ENCODE results near the gene SMC5. TPM values are rescaled to one million over a fixed set of nuclear protein-coding genes. Genes with fewer than 3 reads are reported as not detected.
A peak's percentile ranks its signal among the peaks of the same experiment; 100 is the strongest.

The SMC5 gene
- total and polyA plus RNA-seq, 2 of the 8 experiments (the other 6 are each of a cell fraction or from before 2014, with no cell fraction given) = 4.5 to 22.6 TPM

GRCh38 chr9:70260606-70261005, 1.8 kb downstream of the SMC5 start:
- peaks cover 9 to 57% of the 10 kb centered on the region in 2 experiments for H3K79me2 ChIP-seq (ENCODE audit: control insufficient read depth in 1 of 2, insufficient read depth in 2 of 2, low read length in 2 of 2)
- TF ChIP-seq JUN (IDR thresholded peaks at IDR 0.05; ENCODE audit: low read depth, low read length) (no peak), GTF2F1 (IDR thresholded peaks at IDR 0.05; ENCODE audit: borderline replicate concordance, low read depth, low read length) (no peak), BACH1 (IDR thresholded peaks at IDR 0.05; ENCODE audit: low read length) (no peak), MAFK (IDR thresholded peaks at IDR 0.05; ENCODE audit: low read depth, low read length) (no peak), ASH2L (IDR thresholded peaks at IDR 0.05; ENCODE audit: low read length) (no peak), TCF12 (IDR thresholded peaks at IDR 0.05; ENCODE audit: low read depth, low read length) (no peak), SUZ12 (IDR thresholded peaks at IDR 0.05; ENCODE audit: low read length) (no peak), POLR2A (IDR thresholded peaks at IDR 0.05; ENCODE audit: control extremely low read depth in 1 of 2, low read depth in 2 of 2, low read length in 2 of 2) (no peak), USF2 (IDR thresholded peaks at IDR 0.05; ENCODE audit: low read length) (no peak), SIN3A (conservative IDR thresholded peaks at IDR 0.05 in 1 of 2, IDR thresholded peaks at IDR 0.05 in 1 of 2; ENCODE audit: low read depth in 1 of 2, low read length in 2 of 2) (no peak), RAD21 (IDR thresholded peaks at IDR 0.05 in 1 of 2, conservative IDR thresholded peaks at IDR 0.05 in 1 of 2; ENCODE audit: low read depth in 2 of 2, low read length in 2 of 2) (no peak), CTBP2 (IDR thresholded peaks at IDR 0.05; ENCODE audit: borderline replicate concordance, insufficient read depth, insufficient read length, low read length) (no peak), CHD1 (IDR thresholded peaks at IDR 0.05; ENCODE audit: low read depth, low read length) (no peak)

More at GRCh38 chr9:70260606-70261005, 1.8 kb downstream of the SMC5 start:
- Histone ChIP-seq H3K27me3 (replicated peaks in 1 of 4; ENCODE audit: control insufficient read depth in 3 of 4, extremely low read depth in 1 of 4, insufficient read depth in 3 of 4, low read length in 3 of 4) (no peaks in the 10 kb centered on the region), H3K4me3 (ENCODE audit: extremely low read depth in 1 of 4, insufficient read depth in 2 of 4, low read depth in 3 of 4, low read length in 4 of 4) (peak overlapping the region in 2 of 4 experiments; percentile 80 to 96; a peak in 3 of 8 replicates), H3K23ac (ENCODE audit: insufficient read length) (no peak overlapping the region), H4K20me1 (replicated peaks in 1 of 2; ENCODE audit: control insufficient read depth in 1 of 2, insufficient read depth in 2 of 2, low read length in 2 of 2) (peaks cover 6 to 7% of the 10 kb centered on the region in 2 experiments), H3K27ac (ENCODE audit: low read depth, low read length) (no peak overlapping the region), H4K8ac (ENCODE audit: extremely low read depth, insufficient read depth, low read length) (no peak overlapping the region), H4K91ac (replicated peaks; ENCODE audit: insufficient read length, low read length) (no peak overlapping the region), H4K5ac (ENCODE audit: insufficient read length, low read depth, low read length) (no peak overlapping the region), H3K4me1 (replicated peaks in 1 of 4; ENCODE audit: control insufficient read depth in 3 of 4, insufficient read depth in 4 of 4, low read length in 3 of 4) (peaks cover 0 to 4% (median 2%) of the 10 kb centered on the region in 4 experiments; a peak in 3 of 7 replicates), H3K4ac (replicated peaks; ENCODE audit: insufficient read length, low read depth, low read length) (no peak overlapping the region), H2BK20ac (ENCODE audit: low read length) (no peak overlapping the region), H3K18ac (ENCODE audit: extremely low read depth, low read length) (no peak overlapping the region), H2BK120ac (replicated peaks; ENCODE audit: low read depth, low read length) (no peak overlapping the region), H2AK5ac (ENCODE audit: low read depth, low read length) (no peak overlapping the region), H3K4me2 (ENCODE audit: insufficient read depth in 1 of 2, low read depth in 2 of 2, low read length in 2 of 2) (peak overlapping the region; percentile 81 to 86; a peak in 3 of 4 replicates), H3K79me1 (ENCODE audit: low read depth, low read length) (no peaks in the 10 kb centered on the region), H2AFZ (ENCODE audit: low read length) (no peak overlapping the region), H2BK5ac (ENCODE audit: low read depth, low read length) (no peak overlapping the region), H3K9me3 (ENCODE audit: insufficient read depth in 2 of 2, low read depth in 1 of 2, low read length in 1 of 2) (no peaks in the 10 kb centered on the region), H3K14ac (ENCODE audit: insufficient read length) (no peak overlapping the region), H3K56ac (replicated peaks; ENCODE audit: insufficient read length, low read depth, low read length) (no peak overlapping the region), H3K9ac (replicated peaks in 1 of 4; ENCODE audit: extremely low read depth in 1 of 4, low read depth in 3 of 4, low read length in 3 of 4) (no peak overlapping the region), H2BK15ac (ENCODE audit: low read length) (no peak overlapping the region), H2BK12ac (ENCODE audit: low read depth, low read length) (no peak overlapping the region), H3K23me2 (ENCODE audit: low read depth, low read length) (no peaks in the 10 kb centered on the region; the same call in 1 of the 2 replicates), H3K36me3 (ENCODE audit: control insufficient read depth in 2 of 4, insufficient read depth in 4 of 4, low read length in 3 of 4) (peaks cover 0 to 20% (median 7%) of the 10 kb centered on the region in 4 experiments; a peak in 5 of 8 replicates)
- DNase-seq (ENCODE audit: low read depth in 1 of 2, low spot score in 2 of 2) (no peak), FAIRE-seq (no peak)
- POLR2A ChIA-PET (ENCODE audit: partially characterized antibody) = interaction anchor here (0.8 to 1.9 kb wide), 3 partner anchors 9 to 103 kb away, joined by 3 to 5 read pairs (median 3); no protein-coding TSS in a partner anchor
- CTCF ChIA-PET (ENCODE audit: partially characterized antibody) = interaction anchor here (0.7 to 1.1 kb wide), 3 partner anchors 11 to 342 kb away, joined by 3 to 4 read pairs (median 3); no protein-coding TSS in a partner anchor
- 90% methylated on average over 8 of the region's 8 CpGs; no CpG with 5 or more reads in 1 of the 2 experiments for WGBS, 2 experiments (ENCODE audit: extremely low coverage in 1 of 2, insufficient coverage in 1 of 2, insufficient read length in 1 of 2, insufficient replicate concordance in 2 of 2, low coverage in 1 of 2, low lambda C conversion rate in 2 of 2, missing lambda C conversion rate in 1 of 2)
